ENCODE results near the gene NEXN. TPM values are rescaled to one million over a fixed set of nuclear protein-coding genes. Genes with fewer than 3 reads are reported as not detected.

Gene NEXN
- total and polyA plus RNA-seq, 2 experiments from 2014 or later: 42.9 to 83.9 TPM

DNA sequence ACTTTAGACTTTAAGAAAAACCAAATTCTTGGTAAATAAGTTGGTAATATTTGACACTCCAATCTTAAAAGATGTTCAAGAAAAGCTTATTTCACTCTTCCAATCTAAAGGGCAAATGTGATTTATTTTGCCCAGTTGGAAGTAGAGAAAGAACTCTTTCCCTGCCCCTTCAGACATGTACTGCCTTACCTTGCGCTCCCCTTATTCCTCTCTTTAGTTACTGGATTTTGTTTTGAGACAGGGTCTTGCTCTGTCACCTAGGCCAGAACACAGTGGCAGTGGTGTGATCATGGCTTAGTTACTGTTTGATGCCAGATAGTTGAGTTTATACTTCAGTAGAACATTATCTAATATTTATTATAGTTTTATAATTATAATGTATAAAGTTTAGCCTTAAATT is 62.9 kb downstream of the NEXN start:
- DNase-seq (ENCODE audit: low read depth in 1 of 2, low spot score in 1 of 2): no peak
- Histone ChIP-seq H3K4me1 (ENCODE audit: low read depth) (peaks cover 6% of the 10 kb centered on the region), H3K27me3 (no peaks in the 10 kb centered on the region), H3K4me3 (no peak overlapping the region), H3K27ac (peak overlapping the region; percentile 51), H3K9me3 (ENCODE audit: low read depth) (no peaks in the 10 kb centered on the region), H3K36me3 (peaks cover 87% of the 10 kb centered on the region)
- TF ChIP-seq, protein P1, sequence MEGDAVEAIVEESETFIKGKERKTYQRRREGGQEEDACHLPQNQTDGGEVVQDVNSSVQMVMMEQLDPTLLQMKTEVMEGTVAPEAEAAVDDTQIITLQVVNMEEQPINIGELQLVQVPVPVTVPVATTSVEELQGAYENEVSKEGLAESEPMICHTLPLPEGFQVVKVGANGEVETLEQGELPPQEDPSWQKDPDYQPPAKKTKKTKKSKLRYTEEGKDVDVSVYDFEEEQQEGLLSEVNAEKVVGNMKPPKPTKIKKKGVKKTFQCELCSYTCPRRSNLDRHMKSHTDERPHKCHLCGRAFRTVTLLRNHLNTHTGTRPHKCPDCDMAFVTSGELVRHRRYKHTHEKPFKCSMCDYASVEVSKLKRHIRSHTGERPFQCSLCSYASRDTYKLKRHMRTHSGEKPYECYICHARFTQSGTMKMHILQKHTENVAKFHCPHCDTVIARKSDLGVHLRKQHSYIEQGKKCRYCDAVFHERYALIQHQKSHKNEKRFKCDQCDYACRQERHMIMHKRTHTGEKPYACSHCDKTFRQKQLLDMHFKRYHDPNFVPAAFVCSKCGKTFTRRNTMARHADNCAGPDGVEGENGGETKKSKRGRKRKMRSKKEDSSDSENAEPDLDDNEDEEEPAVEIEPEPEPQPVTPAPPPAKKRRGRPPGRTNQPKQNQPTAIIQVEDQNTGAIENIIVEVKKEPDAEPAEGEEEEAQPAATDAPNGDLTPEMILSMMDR (IDR thresholded peaks at IDR 0.05; ENCODE audit: low read depth, low read length): no peak

DNA sequence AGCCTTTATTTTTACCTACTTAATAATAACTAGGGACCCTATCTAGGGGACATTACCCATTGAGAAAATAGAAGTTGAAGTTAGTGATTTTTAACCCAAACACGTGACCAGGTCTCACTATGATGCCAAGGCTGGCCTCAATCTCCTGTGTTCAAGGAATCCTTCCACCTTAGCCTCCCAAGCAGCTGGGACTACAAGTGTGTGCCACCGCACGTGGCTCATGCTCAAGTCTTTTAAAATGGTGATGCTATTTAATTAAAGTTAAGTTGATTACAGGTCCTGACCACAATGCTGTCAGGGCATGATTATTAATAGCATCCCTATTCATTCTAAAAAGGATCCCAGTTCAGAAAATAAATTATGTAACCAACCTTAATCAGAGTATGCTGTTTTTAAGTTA is 65.5 kb downstream of the NEXN start:
- H3K27me3 ChIP-seq: no peaks in the 10 kb centered on the region
- peaks cover 91% of the 10 kb centered on the region for H3K36me3 ChIP-seq
- no peak for DNase-seq (ENCODE audit: low read depth in 1 of 2, low spot score in 1 of 2)
- H3K9me3 ChIP-seq (ENCODE audit: low read depth): no peaks in the 10 kb centered on the region
- H3K4me1 ChIP-seq (ENCODE audit: low read depth): peaks cover 5% of the 10 kb centered on the region
- H3K4me3 ChIP-seq: no peak overlapping the region
- TF ChIP-seq, protein P1 (IDR thresholded peaks at IDR 0.05; ENCODE audit: low read depth, low read length): no peak
- no peak overlapping the region for H3K27ac ChIP-seq

DNA sequence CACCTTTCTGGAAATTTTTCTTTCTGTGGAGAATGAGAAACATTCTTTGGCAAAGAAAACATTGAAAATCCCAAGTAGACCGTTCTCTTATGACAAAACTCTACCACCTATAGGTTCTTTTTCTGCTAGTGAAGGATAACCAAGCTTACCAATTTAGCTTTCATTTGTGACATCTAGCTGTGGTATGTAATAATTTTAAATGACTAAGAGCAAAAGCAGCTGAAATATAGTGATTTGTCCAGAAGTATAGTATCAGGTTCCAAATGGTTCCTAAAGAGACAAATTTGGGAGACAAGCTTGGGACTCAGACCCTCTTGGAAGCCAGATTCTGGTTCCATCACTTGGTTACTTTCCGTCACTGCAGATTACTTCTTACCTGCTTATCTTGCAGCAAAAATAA is 66.1 kb downstream of the NEXN start:
- Histone ChIP-seq H3K27me3 (no peaks in the 10 kb centered on the region), H3K4me3 (no peak overlapping the region), H3K4me1 (ENCODE audit: low read depth) (no peaks in the 10 kb centered on the region), H3K27ac (no peak overlapping the region), H3K9me3 (ENCODE audit: low read depth) (no peaks in the 10 kb centered on the region), H3K36me3 (peaks cover 95% of the 10 kb centered on the region)
- no peak for DNase-seq (ENCODE audit: low read depth in 1 of 2, low spot score in 1 of 2)
- TF ChIP-seq, protein P1 (IDR thresholded peaks at IDR 0.05; ENCODE audit: low read depth, low read length): no peak

DNA sequence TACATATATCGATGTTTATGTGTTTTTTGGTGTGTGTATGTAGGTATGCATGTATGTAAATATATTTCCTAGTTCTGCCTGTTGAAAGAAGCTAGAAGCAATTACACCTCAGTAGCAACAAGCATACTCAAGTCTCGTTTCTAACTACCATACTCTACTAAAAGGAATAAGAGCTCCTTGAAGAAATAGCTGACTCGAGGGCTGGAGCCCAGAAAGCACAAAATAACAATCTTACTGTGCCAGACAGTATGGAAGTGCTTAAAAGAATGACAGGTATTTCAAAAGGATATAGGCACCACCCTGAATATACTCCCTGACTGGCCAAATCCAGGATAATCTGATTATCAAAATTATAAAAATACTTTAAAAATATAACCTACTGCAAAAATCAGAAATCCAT is 67.3 kb downstream of the NEXN start:
- TF ChIP-seq, protein P1 (IDR thresholded peaks at IDR 0.05; ENCODE audit: low read depth, low read length): no peak
- no peaks in the 10 kb centered on the region for H3K27me3 ChIP-seq
- no peaks in the 10 kb centered on the region for H3K9me3 ChIP-seq (ENCODE audit: low read depth)
- no peaks in the 10 kb centered on the region for H3K4me1 ChIP-seq (ENCODE audit: low read depth)
- no peak overlapping the region for H3K27ac ChIP-seq
- no peak overlapping the region for H3K4me3 ChIP-seq
- H3K36me3 ChIP-seq: peaks cover 96% of the 10 kb centered on the region
- DNase-seq (ENCODE audit: low read depth in 1 of 2, low spot score in 1 of 2): no peak

DNA sequence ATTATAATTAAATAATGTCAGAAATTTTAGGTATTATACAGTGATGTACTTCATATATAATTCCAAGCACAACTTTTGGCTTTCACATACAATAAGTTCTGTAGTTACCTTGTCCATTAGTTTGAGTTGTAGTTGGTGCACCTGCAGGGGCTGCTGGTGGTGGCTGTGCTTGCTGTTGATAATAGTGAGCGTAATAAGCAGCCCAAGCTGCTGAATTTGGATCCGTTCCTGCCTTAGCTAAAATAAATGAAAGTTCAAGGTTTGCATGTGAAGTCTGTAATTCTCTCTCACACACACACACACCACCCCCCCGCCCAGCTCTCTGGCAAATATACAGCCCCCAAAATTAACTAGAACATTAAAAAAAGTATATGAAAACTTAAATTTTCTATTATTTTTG is 68.0 kb downstream of the NEXN start:
- Histone ChIP-seq H3K36me3 (peaks cover 96% of the 10 kb centered on the region), H3K4me1 (ENCODE audit: low read depth) (no peaks in the 10 kb centered on the region), H3K9me3 (ENCODE audit: low read depth) (no peaks in the 10 kb centered on the region), H3K27me3 (no peaks in the 10 kb centered on the region), H3K27ac (no peak overlapping the region), H3K4me3 (no peak overlapping the region)
- no peak for DNase-seq (ENCODE audit: low read depth in 1 of 2, low spot score in 1 of 2)
- TF ChIP-seq, protein P1 (IDR thresholded peaks at IDR 0.05; ENCODE audit: low read depth, low read length): no peak

DNA sequence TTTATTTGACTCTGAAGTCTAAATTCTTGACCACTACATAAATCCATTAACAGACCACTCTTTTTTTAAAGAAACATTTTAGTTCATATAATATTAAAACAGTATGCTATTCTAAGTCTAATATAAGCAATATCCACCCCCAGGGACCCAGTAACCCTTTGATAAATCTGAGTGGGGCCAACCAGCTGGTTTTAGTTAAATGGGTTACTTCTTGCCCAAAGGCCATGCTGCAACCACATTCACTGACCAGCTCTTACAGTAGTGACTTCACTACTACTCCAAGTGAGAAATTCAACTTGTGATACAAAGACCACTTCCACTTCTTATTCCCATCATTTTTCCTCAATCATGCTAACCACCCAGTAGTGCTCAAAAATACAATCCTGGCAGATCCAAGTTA is 70.0 kb downstream of the NEXN start:
- Histone ChIP-seq H3K27ac (no peak overlapping the region), H3K9me3 (ENCODE audit: low read depth) (no peaks in the 10 kb centered on the region), H3K27me3 (no peaks in the 10 kb centered on the region), H3K36me3 (peaks cover 100% of the 10 kb centered on the region), H3K4me1 (ENCODE audit: low read depth) (no peaks in the 10 kb centered on the region), H3K4me3 (no peak overlapping the region)
- DNase-seq (ENCODE audit: low read depth in 1 of 2, low spot score in 1 of 2): no peak
- TF ChIP-seq, protein P1 (IDR thresholded peaks at IDR 0.05; ENCODE audit: low read depth, low read length): no peak

Data from cardiac muscle cell (in vitro differentiated cells and primary cell).